HG02970 (cell line): Measurements from ENCODE around the gene SMG1.
A peak's percentile ranks its signal among the peaks of the same experiment; 100 is the strongest.
"Not testable (repeated sequence)": the region's sequence is repeated elsewhere in the genome, so short reads cannot be mapped to it uniquely, and the experiment has no call there.

Source experiments
- ATAC-seq: cut with Tn5 transposase; IDR thresholded peaks from one replicate; pipeline ENCODE4 v1.9.1; 2021; ENCODE audit warnings: mild to moderate bottlenecking, moderate library complexity, moderate number of reproducible peaks; ENCODE audit not compliant: unreplicated experiment, low FRiP score

The SMG1 gene

GRCh38 chr16:18802767-18803343 is 123.4 kb downstream of the SMG1 start:
- no peak for ATAC-seq

GRCh38 chr16:18801145-18801972 is 124.8 kb downstream of the SMG1 start, which contains the start of gene ARL6IP1:
Gene ARL6IP1 (minus strand): TSS chr16:18801549. CDS start chr16:18801466, 83 bp downstream.
- peak; percentile 92 for ATAC-seq

- ATAC-seq = no peak
These were observed 125.4 kb downstream of the SMG1 start for GRCh38 chr16:18800775-18801144.

GRCh38 chr16:18800293-18800692 is 125.9 kb downstream of the SMG1 start:
- no peak for ATAC-seq

GRCh38 chr16:18799500-18799899 is 126.7 kb downstream of the SMG1 start:
- no peak for ATAC-seq

GRCh38 chr16:18797746-18798145 is 128.5 kb downstream of the SMG1 start:
- no peak for ATAC-seq

GRCh38 chr16:18796377-18796776 is 129.8 kb downstream of the SMG1 start:
- no peak for ATAC-seq

GRCh38 chr16:18792836-18793433 is 133.3 kb downstream of the SMG1 start:
- no peak for ATAC-seq

- ATAC-seq = peak; percentile 87
These were observed 136.1 kb downstream of the SMG1 start, which contains the start of gene RPS15A for GRCh38 chr16:18789850-18790706. Gene RPS15A (minus strand): TSS chr16:18790334. CDS start chr16:18789113, 1,221 bp downstream.

- no peak for ATAC-seq
These were observed 136.7 kb downstream of the SMG1 start for GRCh38 chr16:18789515-18789849.

GRCh38 chr16:18788828-18789514 is 137.2 kb downstream of the SMG1 start:
- no peak for ATAC-seq

- no peak for ATAC-seq
These were observed 141.1 kb downstream of the SMG1 start for GRCh38 chr16:18784917-18785623.

GRCh38 chr16:18783430-18784341 is 142.5 kb downstream of the SMG1 start:
- ATAC-seq = no peak

- no peak for ATAC-seq
These were observed 143.3 kb downstream of the SMG1 start for GRCh38 chr16:18782697-18783429.

- not testable (repeated sequence) for ATAC-seq
These were observed 145.0 kb downstream of the SMG1 start for GRCh38 chr16:18781232-18781631.

- ATAC-seq = not testable (repeated sequence)
These were observed 145.7 kb downstream of the SMG1 start for GRCh38 chr16:18780460-18781026.

- not testable (repeated sequence) for ATAC-seq
These were observed 148.5 kb downstream of the SMG1 start for GRCh38 chr16:18777664-18778063.
